ENCODE results near the gene ARHGEF19. TPM values are rescaled to one million over a fixed set of nuclear protein-coding genes. Genes with fewer than 3 reads are reported as not detected.

Gene ARHGEF19
- total RNA-seq, 1 experiment from 2014 or later = 7.7 TPM

- Mint-ChIP-seq H3K27ac (ENCODE audit: unreplicated experiment) (peak overlapping the region; percentile 1), H3K9me3 (ENCODE audit: unreplicated experiment) (no peaks in the 10 kb centered on the region), H3K4me1 (ENCODE audit: low read depth, unreplicated experiment) (peaks cover 37% of the 10 kb centered on the region), H3K36me3 (ENCODE audit: insufficient read depth, unreplicated experiment) (peaks cover 9% of the 10 kb centered on the region), H3K4me3 (ENCODE audit: unreplicated experiment) (no peak overlapping the region), H3K27me3 (ENCODE audit: insufficient read depth, unreplicated experiment) (no peaks in the 10 kb centered on the region)
- no peak for DNase-seq
- intact Hi-C loops (cut with micrococcal nuclease; ENCODE audit: unreplicated experiment) = no loop called here
- Histone ChIP-seq H3K36me3 (ENCODE audit: control insufficient read depth, insufficient read depth, low read length) (no peaks in the 10 kb centered on the region), H3K9me3 (no peaks in the 10 kb centered on the region), H3K4me1 (peaks cover 57% of the 10 kb centered on the region), H3K4me3 (ENCODE audit: low read depth, low read length) (no peak overlapping the region), H3K27me3 (replicated peaks; ENCODE audit: control insufficient read depth, insufficient read depth, low read length) (no peaks in the 10 kb centered on the region)
- no peak for TF ChIP-seq CTCF (IDR thresholded peaks at IDR 0.05; ENCODE audit: insufficient read depth in 1 of 2, low read depth in 1 of 2, low read length in 1 of 2, severe bottlenecking in 1 of 2, unreplicated experiment in 1 of 2)
- BruUV-seq (replicated peaks) = no TSS peak
- POLR2A ChIA-PET = no interaction called here
- CTCF ChIA-PET = no interaction called here
These were observed 36.6 kb downstream of the ARHGEF19 start for GRCh38 chr1:16175610-16176553.

- ChIA-PET POLR2A (no interaction called here), CTCF (no interaction called here)
- H3K36me3 ChIP-seq (ENCODE audit: control insufficient read depth, insufficient read depth, low read length) = no peaks in the 10 kb centered on the region
- TF ChIP-seq CTCF (IDR thresholded peaks at IDR 0.05; ENCODE audit: insufficient read depth in 1 of 2, low read depth in 1 of 2, low read length in 1 of 2, severe bottlenecking in 1 of 2, unreplicated experiment in 1 of 2) = no peak
- peaks cover 37% of the 10 kb centered on the region for H3K4me1 Mint-ChIP-seq (ENCODE audit: low read depth, unreplicated experiment)
- peaks cover 9% of the 10 kb centered on the region for H3K36me3 Mint-ChIP-seq (ENCODE audit: insufficient read depth, unreplicated experiment)
- peak overlapping the region; percentile 96 for H3K27ac Mint-ChIP-seq (ENCODE audit: unreplicated experiment)
- no peaks in the 10 kb centered on the region for H3K27me3 Mint-ChIP-seq (ENCODE audit: insufficient read depth, unreplicated experiment)
- DNase-seq = no peak
- no TSS peak for BruUV-seq (replicated peaks)
- intact Hi-C loops (cut with micrococcal nuclease; ENCODE audit: unreplicated experiment) = no loop called here
- H3K9me3 ChIP-seq = no peaks in the 10 kb centered on the region
- H3K9me3 Mint-ChIP-seq (ENCODE audit: unreplicated experiment) = no peaks in the 10 kb centered on the region
- H3K4me3 ChIP-seq (ENCODE audit: low read depth, low read length) = no peak overlapping the region
- no peaks in the 10 kb centered on the region for H3K27me3 ChIP-seq (replicated peaks; ENCODE audit: control insufficient read depth, insufficient read depth, low read length)
- no peak overlapping the region for H3K4me3 Mint-ChIP-seq (ENCODE audit: unreplicated experiment)
- peaks cover 57% of the 10 kb centered on the region for H3K4me1 ChIP-seq
These were observed 37.4 kb downstream of the ARHGEF19 start for GRCh38 chr1:16174886-16175598.

GRCh38 chr1:16174261-16174868 lies 38.1 kb downstream of the ARHGEF19 start:
- intact Hi-C loops (cut with micrococcal nuclease; ENCODE audit: unreplicated experiment) = no loop called here
- Histone ChIP-seq H3K27me3 (replicated peaks; ENCODE audit: control insufficient read depth, insufficient read depth, low read length) (no peaks in the 10 kb centered on the region), H3K36me3 (ENCODE audit: control insufficient read depth, insufficient read depth, low read length) (no peaks in the 10 kb centered on the region), H3K4me3 (ENCODE audit: low read depth, low read length) (no peak overlapping the region), H3K4me1 (peaks cover 57% of the 10 kb centered on the region), H3K9me3 (no peaks in the 10 kb centered on the region)
- no peak for DNase-seq
- H3K36me3 Mint-ChIP-seq (ENCODE audit: insufficient read depth, unreplicated experiment) = peaks cover 9% of the 10 kb centered on the region
- CTCF ChIA-PET = no interaction called here
- BruUV-seq (replicated peaks) = no TSS peak
- H3K27me3 Mint-ChIP-seq (ENCODE audit: insufficient read depth, unreplicated experiment) = no peaks in the 10 kb centered on the region
- no peaks in the 10 kb centered on the region for H3K9me3 Mint-ChIP-seq (ENCODE audit: unreplicated experiment)
- TF ChIP-seq CTCF (IDR thresholded peaks at IDR 0.05; ENCODE audit: insufficient read depth in 1 of 2, low read depth in 1 of 2, low read length in 1 of 2, severe bottlenecking in 1 of 2, unreplicated experiment in 1 of 2) = no peak
- peak overlapping the region; percentile 96 for H3K27ac Mint-ChIP-seq (ENCODE audit: unreplicated experiment)
- no peak overlapping the region for H3K4me3 Mint-ChIP-seq (ENCODE audit: unreplicated experiment)
- POLR2A ChIA-PET = no interaction called here
- peaks cover 37% of the 10 kb centered on the region for H3K4me1 Mint-ChIP-seq (ENCODE audit: low read depth, unreplicated experiment)
